Spleen (tissue), 11 donors: Measurements from ENCODE around the gene MEIS3. TPM values are rescaled to one million over a fixed set of nuclear protein-coding genes. Genes with fewer than 3 reads are reported as not detected.

Experiments used
- DNase-seq: peaks from one replicate; pipeline ENCODE4 v3.0.0-alpha.2; 2020
- H3K27ac ChIP-seq, 8 donors: fragments of 200-600 bp; sonication (generic) in 7 of 8; 1 replicate in 4 of 8; 2 replicates in 4 of 8; pipeline versions ENCODE4 v1.5.0 to v1.8.0; 2016 to 2021; ENCODE audit warnings: inconsistent platforms in 4 of 8, mild to moderate bottlenecking in 4 of 8, moderate library complexity in 1 of 8
- H3K27me3 ChIP-seq, 7 donors: fragments of 200-600 bp; sonication (generic) in 6 of 7; replicated peaks in 1 of 7; 1 replicate in 4 of 7; 2 replicates in 3 of 7; pipeline versions ENCODE4 v1.5.0 to v1.8.0; 2016 to 2021; ENCODE audit warnings: inconsistent platforms in 3 of 7, mild to moderate bottlenecking in 1 of 7
- H3K36me3 ChIP-seq, 6 donors: fragments of 200-600 bp; sonication (generic) in 5 of 6; 1 replicate in 4 of 6; 2 replicates in 2 of 6; pipeline versions ENCODE4 v1.5.0 to v1.8.0; 2016 to 2021; ENCODE audit warnings: inconsistent platforms in 2 of 6
- H3K4me1 ChIP-seq, 6 donors: fragments of 200-600 bp; sonication (generic) in 5 of 6; 1 replicate in 3 of 6; 2 replicates in 3 of 6; pipeline versions ENCODE4 v1.5.0 to v1.8.0; 2016 to 2021; ENCODE audit warnings: inconsistent platforms in 3 of 6
- H3K4me3 ChIP-seq, 8 donors: fragments of 200-600 bp; sonication (generic) in 7 of 8; 1 replicate in 4 of 8; 2 replicates in 4 of 8; pipeline versions ENCODE4 v1.5.0 to v1.8.0; 2016 to 2021; ENCODE audit warnings: inconsistent platforms in 4 of 8, mild to moderate bottlenecking in 4 of 8, moderate library complexity in 2 of 8
- H3K9me3 ChIP-seq, 8 donors: fragments of 200-600 bp; sonication (generic) in 7 of 8; 1 replicate in 4 of 8; 2 replicates in 4 of 8; pipeline versions ENCODE4 v1.5.0 to v1.8.0; 2016 to 2021; ENCODE audit warnings: inconsistent platforms in 4 of 8
- CTCF ChIP-seq, 11 experiments: fragments of 200-600 bp in 7 of 11; fragments of 450-650 bp in 4 of 11; sonication (generic) in 4 of 11; IDR thresholded peaks in 8 of 11; conservative IDR thresholded peaks in 3 of 11; 1 replicate in 7 of 11; 2 replicates in 4 of 11; pipeline versions ENCODE4 v1.4.0 to v1.8.0; 2016 to 2021; ENCODE audit warnings: antibody characterized with exemption in 11 of 11, inconsistent platforms in 4 of 11, mild to moderate bottlenecking in 1 of 11
- POLR2A ChIP-seq, 3 donors: fragments of 450-650 bp; IDR thresholded peaks; one replicate each; pipeline ENCODE4 v1.5.1; 2017; ENCODE audit warnings: antibody characterized with exemption in 3 of 3, mild to moderate bottlenecking in 1 of 3
- POLR2AphosphoS5 ChIP-seq, 3 donors: sonication (generic); formaldehyde crosslinking; IDR thresholded peaks; one replicate each; pipeline ENCODE4 v1.5.1; 2017; ENCODE audit warnings: antibody characterized with exemption in 3 of 3
- WGBS, 5 donors: extraction: QIAGEN DNeasy Blood & Tissue Kit in 3 of 5; methylation state at CpG; one replicate each; pipeline versions ENCODE4 v1.1.5 to v1.1.7; 2013 to 2018; 5-methylcytosine and 5-hydroxymethylcytosine counted together
- intact Hi-C: fragments of 100-400 bp; cut with DNase I; formaldehyde crosslinking; loops from one replicate; pipeline ENCODE4 v1.15.0; 2023; ENCODE audit warnings: low total_unique reads
- polyA plus RNA-seq, 3 donors: library from polyadenylated mRNA; stranded (reverse); fragments of 200-250 nt; gene quantifications; one replicate each; pipeline ENCODE4 v1.2.1, GENCODE V29; 2013
- total RNA-seq, 7 donors: library from RNA; depleted of rRNA in 3 of 7; stranded (reverse); fragments of >200 nt in 3 of 7; fragmentation: NEBNext Ultra II Directional in 4 of 7; extraction: Animal tissue kit (Norgen Biotek cat#: 25700) in 4 of 7; gene quantifications; one replicate each; pipeline versions ENCODE4 v1.1.0 to v1.2.1, GENCODE V29; 2016 to 2021
- donor health status: healthy with polysubstance abuse.
- donor health status: DM: no; HTN: no; CAD: no; lungs with moderate emphysema.
- donor health status: DM: no; HTN: no; CAD: no.
- donor health status: Bipolar disorder and iron deficiency.
- donor health status: healthy.
- donor health status: DM: no; HTN: no; CAD: no.
- donor health status: DM: yes; HTN: yes; CAD: no.

Gene MEIS3
- total and polyA plus RNA-seq, 10 donors: 4.3 to 10.4 (median 7.1) TPM

- H3K9me3 ChIP-seq: no peaks in the 10 kb centered on the region
- H3K36me3 ChIP-seq: no peaks in the 10 kb centered on the region
- peaks cover 0 to 100% (median 58%) of the 10 kb centered on the region in 7 donors for H3K27me3 ChIP-seq
- peak in 5 of 11 experiments; percentile 22 to 40 (median 29) for TF ChIP-seq CTCF (IDR thresholded peaks at IDR 0.05 in 8 of 11, conservative IDR thresholded peaks at IDR 0.05 in 3 of 11)
- no peak for TF ChIP-seq POLR2A (IDR thresholded peaks at IDR 0.05)
- peak in 1 of 3 donors; percentile 30 for TF ChIP-seq POLR2AphosphoS5 (IDR thresholded peaks at IDR 0.05)
- H3K27ac ChIP-seq: no peak overlapping the region
- peak overlapping the region in 2 of 8 donors; percentile 1 to 55 for H3K4me3 ChIP-seq
- WGBS, 5 donors: 5 to 10% (median 7%) methylated on average over 38 to 69 of the region's 69 CpGs
- DNase-seq: no peak
- intact Hi-C loops: no loop called here
- peaks cover 11 to 39% (median 25%) of the 10 kb centered on the region in 6 donors for H3K4me1 ChIP-seq
Measured at GRCh38 chr19:47430041-47430802, 10.9 kb upstream of the MEIS3 start.

- no peaks in the 10 kb centered on the region for H3K36me3 ChIP-seq
- H3K4me3 ChIP-seq: no peak overlapping the region
- TF ChIP-seq CTCF (IDR thresholded peaks at IDR 0.05 in 8 of 11, conservative IDR thresholded peaks at IDR 0.05 in 3 of 11): no peak
- no peak for TF ChIP-seq POLR2AphosphoS5 (IDR thresholded peaks at IDR 0.05)
- peaks cover 11 to 39% (median 25%) of the 10 kb centered on the region in 6 donors for H3K4me1 ChIP-seq
- intact Hi-C loops: no loop called here
- peaks cover 0 to 100% (median 65%) of the 10 kb centered on the region in 7 donors for H3K27me3 ChIP-seq
- 13 to 27% (median 23%) methylated on average over 15 to 20 of the region's 20 CpGs for WGBS, 5 donors
- H3K27ac ChIP-seq: no peak overlapping the region
- no peak for DNase-seq
- H3K9me3 ChIP-seq: no peaks in the 10 kb centered on the region
Measured at GRCh38 chr19:47429140-47429793, 9.9 kb upstream of the MEIS3 start.

- peaks cover 11 to 39% (median 25%) of the 10 kb centered on the region in 6 donors for H3K4me1 ChIP-seq
- intact Hi-C loops: no loop called here
- no peak overlapping the region for H3K27ac ChIP-seq
- H3K36me3 ChIP-seq: no peaks in the 10 kb centered on the region
- WGBS, 5 donors: 1 to 2% (median 1%) methylated on average over 26 to 27 of the region's 27 CpGs
- no peaks in the 10 kb centered on the region for H3K9me3 ChIP-seq
- peak overlapping the region in 1 of 8 donors; percentile 41 for H3K4me3 ChIP-seq
- TF ChIP-seq POLR2A (IDR thresholded peaks at IDR 0.05) (no peak), POLR2AphosphoS5 (IDR thresholded peaks at IDR 0.05) (no peak), CTCF (IDR thresholded peaks at IDR 0.05 in 8 of 11, conservative IDR thresholded peaks at IDR 0.05 in 3 of 11) (no peak)
- no peak for DNase-seq
- H3K27me3 ChIP-seq: peaks cover 0 to 100% (median 73%) of the 10 kb centered on the region in 7 donors
Measured at GRCh38 chr19:47428177-47428894, 9.0 kb upstream of the MEIS3 start.
